HepG2 (cell line): ENCODE results near the gene FSIP1. TPM values are rescaled to one million over a fixed set of nuclear protein-coding genes. Genes with fewer than 3 reads are reported as not detected.

Experiments used
- E2F1 ChIP-seq: sonication (generic); formaldehyde crosslinking; IDR thresholded peaks from 2 replicates; pipeline ENCODE4 v1.5.0; 2020; ENCODE audit warnings: missing genetic modification reagents
- ETS1 ChIP-seq: sonication (generic); formaldehyde crosslinking; IDR thresholded peaks from 2 replicates; pipeline ENCODE4 v1.4.0; 2020; ENCODE audit warnings: missing genetic modification reagents
- HES4 ChIP-seq: sonication (generic); formaldehyde crosslinking; IDR thresholded peaks from 2 replicates; pipeline ENCODE4 v1.9.0; 2021; ENCODE audit warnings: mild to moderate bottlenecking, missing genetic modification reagents, borderline replicate concordance
- IKZF4 ChIP-seq: sonication (generic); formaldehyde crosslinking; IDR thresholded peaks from 2 replicates; pipeline ENCODE4 v1.5.1; 2020; ENCODE audit warnings: borderline replicate concordance, mild to moderate bottlenecking, low read depth, missing genetic modification reagents; ENCODE audit errors: not compliant biosample characterization
- KDM5B ChIP-seq: sonication (generic); formaldehyde crosslinking; IDR thresholded peaks from 2 replicates; pipeline ENCODE4 v1.4.0; 2020; ENCODE audit warnings: missing genetic modification reagents, mild to moderate bottlenecking, borderline replicate concordance
- NFE2L1 ChIP-seq: sonication (generic); formaldehyde crosslinking; IDR thresholded peaks from 2 replicates; pipeline ENCODE4 v1.4.0; 2020; ENCODE audit warnings: missing genetic modification reagents, mild to moderate bottlenecking, borderline replicate concordance
- NR2F1 ChIP-seq, 2 experiments: fragments of 450-650 bp in 1 of 2; formaldehyde crosslinking in 1 of 2; IDR thresholded peaks; 2 replicates each; pipeline versions ENCODE4 v1.5.0 to v1.6.1; 2016 to 2020; ENCODE audit warnings: mild to moderate bottlenecking in 1 of 2, missing compliant biosample characterization in 1 of 2, missing genetic modification reagents in 1 of 2, moderate library complexity in 1 of 2
- NR3C1 ChIP-seq: sonication (generic); formaldehyde crosslinking; IDR thresholded peaks from 2 replicates; pipeline ENCODE4 v1.4.0; 2020; ENCODE audit warnings: missing genetic modification reagents
- RARG ChIP-seq: sonication (generic); formaldehyde crosslinking; IDR thresholded peaks from 2 replicates; pipeline ENCODE4 v1.4.0; 2020; ENCODE audit warnings: low read depth, mild to moderate bottlenecking, missing genetic modification reagents
- ZNF160 ChIP-seq: sonication (generic); formaldehyde crosslinking; IDR thresholded peaks from 2 replicates; pipeline ENCODE4 v1.8.0; 2022; ENCODE audit warnings: mild to moderate bottlenecking, inconsistent platforms, missing genetic modification reagents
- ZNF264 ChIP-seq: sonication (generic); formaldehyde crosslinking; IDR thresholded peaks from 2 replicates; pipeline ENCODE4 v1.4.0; 2020; ENCODE audit warnings: missing genetic modification reagents
- ZNF30 ChIP-seq: sonication (generic); formaldehyde crosslinking; IDR thresholded peaks from 2 replicates; pipeline ENCODE4 v1.5.0; 2020; ENCODE audit warnings: mild to moderate bottlenecking, missing genetic modification reagents
- ZNF318 ChIP-seq: sonication (generic); formaldehyde crosslinking; IDR thresholded peaks from 2 replicates; pipeline ENCODE4 v1.4.0; 2020; ENCODE audit warnings: mild to moderate bottlenecking, missing genetic modification reagents
- ZNF574 ChIP-seq: sonication (generic); formaldehyde crosslinking; IDR thresholded peaks from 2 replicates; pipeline ENCODE4 v1.4.0; 2020; ENCODE audit warnings: missing genetic modification reagents
- ZNF780A ChIP-seq: sonication (generic); formaldehyde crosslinking; IDR thresholded peaks from 2 replicates; pipeline ENCODE4 v1.8.0; 2022; ENCODE audit warnings: mild to moderate bottlenecking, missing genetic modification reagents, moderate library complexity
- polyA plus RNA-seq, 8 experiments: library from polyadenylated mRNA; depleted of rRNA in 3 of 8; stranded (reverse) in 7 of 8; unstranded in 1 of 8; fragments of >200 nt; fragmentation: Illumina TruSeq in 4 of 8; extraction: Trizol in 4 of 8; gene quantifications; 2 replicates each; pipeline versions ENCODE4 v1.2.1 to v1.2.3, GENCODE V29; 2011 to 2016; ENCODE audit warnings: low read depth in 4 of 8, missing spikeins in 1 of 8, mixed read lengths in 1 of 8; ENCODE audit not compliant: insufficient read depth in 1 of 8
- total RNA-seq, 5 experiments: library from RNA; depleted of rRNA; stranded (reverse); fragments of >200 nt; fragmentation: Illumina TruSeq; extraction: Trizol; gene quantifications; 2 replicates each; pipeline ENCODE4 v1.2.3, GENCODE V29; 2016; ENCODE audit warnings: low read depth in 1 of 5

Gene FSIP1
- total and polyA plus RNA-seq, 2 of the 13 experiments (the other 11 are each of a cell fraction or from before 2014, with no cell fraction given): 0.18 TPM; not detected in 1

- TF ChIP-seq ZNF574 (no peak), ZNF30 (CRISPR knock-in tag) (no peak), ZNF780A (CRISPR knock-in tag) (no peak), ZNF160 (CRISPR knock-in tag) (no peak), HES4 (CRISPR knock-in tag) (no peak), ETS1 (CRISPR knock-in tag) (no peak), KDM5B (CRISPR knock-in tag) (no peak), NR3C1 (CRISPR knock-in tag) (no peak), ZNF264 (no peak), E2F1 (CRISPR knock-in tag) (no peak), IKZF4 (no peak), ZNF318 (CRISPR knock-in tag) (no peak), NFE2L1 (CRISPR knock-in tag) (no peak), RARG (CRISPR knock-in tag) (no peak), NR2F1 (CRISPR knock-in tag; IDR thresholded peaks at IDR 0.05) (no peak)
Measured at GRCh38 chr15:39579487-39580116, 203.0 kb downstream of the FSIP1 start (continued).
